Lower leg skin (tissue), 3 donors: ENCODE results near the gene PRPF19.

Experiments used
- CTCF ChIP-seq, 3 donors: fragments of 450-650 bp; IDR thresholded peaks; one replicate each; pipeline ENCODE4 v1.5.1; 2016; ENCODE audit warnings: antibody characterized with exemption in 3 of 3, mild to moderate bottlenecking in 3 of 3, moderate library complexity in 2 of 3
- POLR2A ChIP-seq, 2 donors: fragments of 450-650 bp; IDR thresholded peaks; one replicate each; pipeline ENCODE4 v1.6.1; 2016 to 2017; ENCODE audit warnings: antibody characterized with exemption in 2 of 2, mild to moderate bottlenecking in 1 of 2, moderate library complexity in 1 of 2

GRCh38 chr11:60890696-60891095, 15.7 kb downstream of the PRPF19 start:
- TF ChIP-seq POLR2A (IDR thresholded peaks at IDR 0.05) (no peak), CTCF (IDR thresholded peaks at IDR 0.05) (no peak)
